Measurements from ENCODE around the gene CCT7.
"Not testable (repeated sequence)": the region's sequence is repeated elsewhere in the genome, so short reads cannot be mapped to it uniquely, and the experiment has no call there.

Gene CCT7

GRCh38 chr2:73233932-73234832 lies at the start of gene CCT7:
CCT7 (plus strand) TSS chr2:73234308; CDS start chr2:73234379, 71 bp downstream.
- peak; percentile 91 for DNase-seq (ENCODE audit: low spot score)

- DNase-seq (ENCODE audit: low spot score) = no peak
Measured at GRCh38 chr2:73185965-73186364, 48.1 kb upstream of the CCT7 start.

GRCh38 chr2:73187549-73187948 lies 46.6 kb upstream of the CCT7 start:
- no peak for DNase-seq (ENCODE audit: low spot score)

- no peak for DNase-seq (ENCODE audit: low spot score)
Measured at GRCh38 chr2:73197579-73197978, 36.5 kb upstream of the CCT7 start.

- DNase-seq (ENCODE audit: low spot score) = not testable (repeated sequence)
Measured at GRCh38 chr2:73200281-73200680, 33.8 kb upstream of the CCT7 start.

- peak; percentile 43 for DNase-seq (ENCODE audit: low spot score)
Measured at GRCh38 chr2:73202156-73203054, 31.7 kb upstream of the CCT7 start, which contains the start of gene NOTO. NOTO (plus strand) TSS chr2:73202574; CDS start chr2:73202667, 93 bp downstream.

- DNase-seq (ENCODE audit: low spot score) = no peak
Measured at GRCh38 chr2:73203055-73203681, 30.9 kb upstream of the CCT7 start.

GRCh38 chr2:73205611-73206010 lies 28.5 kb upstream of the CCT7 start:
- no peak for DNase-seq (ENCODE audit: low spot score)

GRCh38 chr2:73208258-73208657 lies 25.9 kb upstream of the CCT7 start:
- no peak for DNase-seq (ENCODE audit: low spot score)

- DNase-seq (ENCODE audit: low spot score) = no peak
Measured at GRCh38 chr2:73210019-73210418, 24.1 kb upstream of the CCT7 start.

- no peak for DNase-seq (ENCODE audit: low spot score)
Measured at GRCh38 chr2:73210696-73211095, 23.4 kb upstream of the CCT7 start.

- no peak for DNase-seq (ENCODE audit: low spot score)
Measured at GRCh38 chr2:73212098-73212447, 22.0 kb upstream of the CCT7 start.

- DNase-seq (ENCODE audit: low spot score) = peak; percentile 88
Measured at GRCh38 chr2:73212448-73213176, 21.5 kb upstream of the CCT7 start.

GRCh38 chr2:73214120-73215035 lies 19.7 kb upstream of the CCT7 start, which contains the start of gene SMYD5:
SMYD5 (plus strand) TSS chr2:73214245; CDS start chr2:73214267, 22 bp downstream.
- peak; percentile 94 for DNase-seq (ENCODE audit: low spot score)

GRCh38 chr2:73215254-73215653 lies 18.9 kb upstream of the CCT7 start:
- DNase-seq (ENCODE audit: low spot score) = no peak

GRCh38 chr2:73217160-73217559 lies 16.9 kb upstream of the CCT7 start:
- DNase-seq (ENCODE audit: low spot score) = no peak

GRCh38 chr2:73217826-73218225 lies 16.3 kb upstream of the CCT7 start:
- DNase-seq (ENCODE audit: low spot score) = no peak

- DNase-seq (ENCODE audit: low spot score) = no peak
Measured at GRCh38 chr2:73218298-73218697, 15.8 kb upstream of the CCT7 start.

GRCh38 chr2:73223821-73224220 lies 10.3 kb upstream of the CCT7 start:
- no peak for DNase-seq (ENCODE audit: low spot score)
